MM.1S (cell line): Measurements from ENCODE around the gene FAM107B.

Experiments
- DNase-seq: peaks from one replicate; pipeline ENCODE4 v3.0.0-alpha.2; 2015
- H2AFZ ChIP-seq: fragments of 300-600 bp; sonication (generic); 2 replicates; pipeline ENCODE4 v1.6.0; 2016; ENCODE audit warnings: antibody characterized with exemption, low read length
- H3F3A ChIP-seq: fragments of 300-600 bp; sonication (generic); 2 replicates; pipeline ENCODE4 v1.6.1; 2016; ENCODE audit warnings: mild to moderate bottlenecking, antibody characterized with exemption, low read length, moderate library complexity, mixed read lengths; ENCODE audit not compliant: insufficient read depth
- H3K27ac ChIP-seq: fragments of 300-600 bp; sonication (generic); 2 replicates; pipeline ENCODE4 v1.5.1; 2016; ENCODE audit warnings: mild to moderate bottlenecking, low read length
- H3K27me3 ChIP-seq: fragments of 300-600 bp; sonication (generic); replicated peaks from 2 replicates; pipeline ENCODE4 v1.6.0; 2016; ENCODE audit warnings: low read length; ENCODE audit not compliant: insufficient read depth
- H3K36me3 ChIP-seq: fragments of 300-600 bp; sonication (generic); replicated peaks from 2 replicates; pipeline ENCODE4 v1.6.1; 2016; ENCODE audit warnings: mild to moderate bottlenecking, low read length, mixed read lengths; ENCODE audit not compliant: insufficient read depth
- H3K4me1 ChIP-seq: fragments of 300-600 bp; sonication (generic); 2 replicates; pipeline ENCODE4 v1.6.1; 2016; ENCODE audit warnings: low read length, mixed read lengths
- H3K4me2 ChIP-seq: fragments of 300-600 bp; sonication (generic); 2 replicates; pipeline ENCODE4 v1.6.0; 2016; ENCODE audit warnings: low read depth, low read length
- H3K4me3 ChIP-seq: fragments of 300-600 bp; sonication (generic); 2 replicates; pipeline ENCODE4 v1.5.1; 2016; ENCODE audit warnings: low read length, mixed read lengths
- H3K79me2 ChIP-seq: fragments of 300-600 bp; sonication (generic); 2 replicates; pipeline ENCODE4 v1.6.1; 2016; ENCODE audit warnings: mixed run types, low read length, mixed read lengths
- H3K9ac ChIP-seq: fragments of 300-600 bp; sonication (generic); 2 replicates; pipeline ENCODE4 v1.6.1; 2016; ENCODE audit warnings: low read length, mixed read lengths
- H3K9me2 ChIP-seq: fragments of 300-600 bp; sonication (generic); replicated peaks from 2 replicates; pipeline ENCODE4 v1.6.1; 2016; ENCODE audit warnings: mild to moderate bottlenecking, low read length, mixed read lengths; ENCODE audit not compliant: insufficient read depth
- H3K9me3 ChIP-seq: fragments of 300-600 bp; sonication (generic); replicated peaks from 2 replicates; pipeline ENCODE4 v1.6.1; 2016; ENCODE audit warnings: mild to moderate bottlenecking, low read length, mixed read lengths; ENCODE audit not compliant: insufficient read depth
- H4K20me1 ChIP-seq: fragments of 300-600 bp; sonication (generic); 2 replicates; pipeline ENCODE4 v1.6.1; 2016; ENCODE audit warnings: mild to moderate bottlenecking, low read length, moderate library complexity, mixed read lengths; ENCODE audit not compliant: insufficient read depth
- EZH2 ChIP-seq: fragments of 300-600 bp; sonication (generic); optimal IDR thresholded peaks from 2 replicates; pipeline ENCODE3; 2017; ENCODE audit warnings: low read depth, mild to moderate bottlenecking, antibody characterized with exemption, low read length, mixed read lengths
- EZH2phosphoT487 ChIP-seq: fragments of 300-600 bp; sonication (generic); IDR thresholded peaks from 2 replicates; pipeline ENCODE4 v1.6.1; 2018; ENCODE audit warnings: antibody characterized with exemption, low read length
- TF ChIP-seq, protein P1 (sequence below): fragments of 300-600 bp; sonication (generic); IDR thresholded peaks from 2 replicates; pipeline ENCODE4 v1.5.1; 2016; ENCODE audit warnings: antibody characterized with exemption, low read length, mixed read lengths

FAM107B gene

GRCh38 chr10:14683256-14683655 is 91.4 kb downstream of the FAM107B start:
- H3K9ac ChIP-seq, result no peak overlapping the region
- peaks cover 14% of the 10 kb centered on the region for H3F3A ChIP-seq
- no peak overlapping the region for H2AFZ ChIP-seq
- H3K9me2 ChIP-seq, result no peaks in the 10 kb centered on the region
- H3K4me3 ChIP-seq, result no peak overlapping the region
- no peaks in the 10 kb centered on the region for H3K36me3 ChIP-seq
- no peak overlapping the region for H3K27ac ChIP-seq
- no peaks in the 10 kb centered on the region for H4K20me1 ChIP-seq
- peaks cover 15% of the 10 kb centered on the region for H3K4me1 ChIP-seq
- DNase-seq, result no peak
- TF ChIP-seq, protein P1, sequence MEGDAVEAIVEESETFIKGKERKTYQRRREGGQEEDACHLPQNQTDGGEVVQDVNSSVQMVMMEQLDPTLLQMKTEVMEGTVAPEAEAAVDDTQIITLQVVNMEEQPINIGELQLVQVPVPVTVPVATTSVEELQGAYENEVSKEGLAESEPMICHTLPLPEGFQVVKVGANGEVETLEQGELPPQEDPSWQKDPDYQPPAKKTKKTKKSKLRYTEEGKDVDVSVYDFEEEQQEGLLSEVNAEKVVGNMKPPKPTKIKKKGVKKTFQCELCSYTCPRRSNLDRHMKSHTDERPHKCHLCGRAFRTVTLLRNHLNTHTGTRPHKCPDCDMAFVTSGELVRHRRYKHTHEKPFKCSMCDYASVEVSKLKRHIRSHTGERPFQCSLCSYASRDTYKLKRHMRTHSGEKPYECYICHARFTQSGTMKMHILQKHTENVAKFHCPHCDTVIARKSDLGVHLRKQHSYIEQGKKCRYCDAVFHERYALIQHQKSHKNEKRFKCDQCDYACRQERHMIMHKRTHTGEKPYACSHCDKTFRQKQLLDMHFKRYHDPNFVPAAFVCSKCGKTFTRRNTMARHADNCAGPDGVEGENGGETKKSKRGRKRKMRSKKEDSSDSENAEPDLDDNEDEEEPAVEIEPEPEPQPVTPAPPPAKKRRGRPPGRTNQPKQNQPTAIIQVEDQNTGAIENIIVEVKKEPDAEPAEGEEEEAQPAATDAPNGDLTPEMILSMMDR, result no peak
- TF ChIP-seq EZH2phosphoT487 (no peak), EZH2 (no peak)
- H3K4me2 ChIP-seq, result no peak overlapping the region
- H3K27me3 ChIP-seq, result no peaks in the 10 kb centered on the region
- no peaks in the 10 kb centered on the region for H3K9me3 ChIP-seq
- H3K79me2 ChIP-seq, result no peaks in the 10 kb centered on the region

DNA sequence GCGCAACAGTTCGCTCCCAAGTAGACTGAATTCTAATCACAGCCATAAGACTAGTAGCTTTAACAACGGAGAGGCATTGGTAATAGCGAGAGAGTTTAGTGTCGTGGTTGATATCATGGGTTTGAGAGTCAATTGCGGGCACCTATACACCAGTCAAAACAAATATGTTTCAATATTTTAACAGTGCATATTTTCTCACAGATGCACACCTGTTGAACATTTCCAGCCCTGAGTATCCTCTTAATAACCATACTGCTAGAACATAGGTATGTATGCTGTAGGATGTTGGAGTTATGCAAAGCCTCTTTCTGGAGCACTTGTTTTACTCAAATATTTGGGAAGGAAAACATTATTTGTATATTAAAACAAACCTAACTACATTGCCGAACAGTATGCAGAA is 92.9 kb downstream of the FAM107B start:
- H3K4me2 ChIP-seq, result no peak overlapping the region
- peaks cover 9% of the 10 kb centered on the region for H3K4me1 ChIP-seq
- no peaks in the 10 kb centered on the region for H4K20me1 ChIP-seq
- H3K27me3 ChIP-seq, result no peaks in the 10 kb centered on the region
- no peak overlapping the region for H3K9ac ChIP-seq
- H3K4me3 ChIP-seq, result no peak overlapping the region
- no peaks in the 10 kb centered on the region for H3K36me3 ChIP-seq
- no peak for DNase-seq
- H3K9me2 ChIP-seq, result no peaks in the 10 kb centered on the region
- no peak overlapping the region for H2AFZ ChIP-seq
- no peaks in the 10 kb centered on the region for H3K79me2 ChIP-seq
- H3F3A ChIP-seq, result peaks cover 9% of the 10 kb centered on the region
- H3K9me3 ChIP-seq, result no peaks in the 10 kb centered on the region
- H3K27ac ChIP-seq, result no peak overlapping the region
- TF ChIP-seq, protein P1, result no peak
- TF ChIP-seq EZH2 (no peak), EZH2phosphoT487 (no peak)

- no peak for DNase-seq
- Histone ChIP-seq H3K79me2 (no peaks in the 10 kb centered on the region), H3K27me3 (no peaks in the 10 kb centered on the region), H3K9ac (no peak overlapping the region), H3F3A (peaks cover 5% of the 10 kb centered on the region), H4K20me1 (no peaks in the 10 kb centered on the region), H3K4me1 (peaks cover 6% of the 10 kb centered on the region; the same call in 1 of the 2 replicates), H2AFZ (no peak overlapping the region), H3K9me3 (no peaks in the 10 kb centered on the region), H3K36me3 (no peaks in the 10 kb centered on the region), H3K4me3 (no peak overlapping the region), H3K27ac (no peak overlapping the region), H3K4me2 (no peak overlapping the region), H3K9me2 (no peaks in the 10 kb centered on the region)
- TF ChIP-seq EZH2phosphoT487, result no peak
- no peak for TF ChIP-seq EZH2
- TF ChIP-seq, protein P1, result no peak
Measured at GRCh38 chr10:14681305-14681704, 93.4 kb downstream of the FAM107B start.

DNA sequence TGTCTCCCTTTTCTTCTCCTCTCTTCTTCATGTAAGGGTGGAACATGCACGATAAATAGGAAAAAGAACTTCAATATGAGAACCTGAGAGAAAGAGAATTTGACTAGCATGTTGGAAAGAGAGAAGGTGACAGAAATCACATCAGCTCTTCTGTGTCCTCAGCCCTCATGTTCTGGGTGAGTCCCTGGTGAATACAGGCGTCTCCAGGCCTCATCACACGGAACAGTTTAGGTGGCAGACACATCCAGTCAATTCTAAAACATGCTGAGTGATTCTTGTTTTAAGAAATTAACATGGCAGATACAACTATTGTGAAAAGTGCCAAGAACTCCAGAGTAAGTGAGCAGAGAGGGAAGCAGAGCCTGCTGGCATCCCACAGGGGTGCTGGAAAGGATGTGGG is 96.1 kb downstream of the FAM107B start:
- no peaks in the 10 kb centered on the region for H4K20me1 ChIP-seq
- H3K4me1 ChIP-seq, result no peaks in the 10 kb centered on the region
- H3K9me2 ChIP-seq, result no peaks in the 10 kb centered on the region
- no peaks in the 10 kb centered on the region for H3F3A ChIP-seq
- no peak overlapping the region for H3K27ac ChIP-seq
- H3K4me2 ChIP-seq, result no peak overlapping the region
- DNase-seq, result no peak
- no peak overlapping the region for H3K4me3 ChIP-seq
- no peaks in the 10 kb centered on the region for H3K27me3 ChIP-seq
- no peaks in the 10 kb centered on the region for H3K9me3 ChIP-seq
- TF ChIP-seq EZH2phosphoT487 (no peak), EZH2 (no peak)
- TF ChIP-seq, protein P1, result no peak
- no peak overlapping the region for H2AFZ ChIP-seq
- H3K79me2 ChIP-seq, result no peaks in the 10 kb centered on the region
- no peaks in the 10 kb centered on the region for H3K36me3 ChIP-seq
- no peak overlapping the region for H3K9ac ChIP-seq
